GM20431 (cell line): Measurements from ENCODE around the gene ZDHHC22.
"Not testable (repeated sequence)": the region's sequence is repeated elsewhere in the genome, so short reads cannot be mapped to it uniquely, and the experiment has no call there.

Experiments used
- in situ Hi-C: fragments of 300-500 bp; cut with MseI, MboI; formaldehyde crosslinking; loops from one replicate; pipeline ENCODE4 v1.15.0; 2020; ENCODE audit warnings: low sequenced_read_pairs; ENCODE audit not compliant: unreplicated experiment

ZDHHC22 gene

DNA sequence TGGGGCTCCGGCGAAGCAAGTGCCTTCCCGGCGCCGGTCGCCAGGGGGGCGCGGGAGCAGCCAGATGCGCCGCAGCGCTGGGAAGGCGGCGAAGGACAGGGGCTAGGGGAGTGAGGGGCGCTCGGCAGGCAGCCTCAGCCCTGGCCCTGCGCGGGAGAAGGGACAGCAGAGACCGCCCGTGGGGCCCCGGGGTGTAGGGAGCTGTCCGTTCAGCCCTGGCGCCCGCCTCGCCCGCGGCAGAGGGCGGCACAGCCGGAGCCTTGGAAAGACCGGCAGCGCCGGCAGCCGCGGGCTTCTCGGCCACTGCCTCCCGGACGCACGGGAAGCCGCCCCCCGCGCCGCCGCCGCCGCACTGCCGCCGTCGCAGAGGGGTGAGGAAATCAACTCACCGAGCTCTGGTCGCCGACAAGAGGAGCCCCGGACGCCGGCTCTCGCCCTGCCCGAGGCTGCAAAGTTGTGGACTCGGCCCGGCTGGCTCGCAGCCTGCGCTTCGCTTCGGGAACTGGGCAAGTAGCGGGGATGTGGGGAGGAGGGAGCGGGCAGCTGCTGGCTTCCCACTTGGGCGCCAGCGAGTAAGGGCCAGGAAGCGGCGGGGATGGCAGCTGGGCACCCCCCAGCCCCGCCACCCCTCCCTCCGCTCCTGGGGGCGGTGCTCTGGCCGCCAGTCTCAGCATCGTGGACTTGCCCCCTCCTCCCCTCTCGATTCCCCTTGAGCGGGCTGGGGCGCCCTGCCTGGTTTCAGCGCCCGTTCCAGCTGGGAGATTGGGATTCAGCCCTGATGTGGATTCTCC, at the start of gene ZDHHC22:
ZDHHC22 (minus strand) TSS at position 578 of the 791 bp plus-strand sequence. CDS start 2,053 bp downstream, outside the sequence.
- in situ Hi-C loops = no loop called here

GRCh38 chr14:77190977-77191376, 49.4 kb upstream of the ZDHHC22 start:
- in situ Hi-C loops = no loop called here

GRCh38 chr14:77189479-77189878, 47.9 kb upstream of the ZDHHC22 start:
- in situ Hi-C loops = no loop called here

DNA sequence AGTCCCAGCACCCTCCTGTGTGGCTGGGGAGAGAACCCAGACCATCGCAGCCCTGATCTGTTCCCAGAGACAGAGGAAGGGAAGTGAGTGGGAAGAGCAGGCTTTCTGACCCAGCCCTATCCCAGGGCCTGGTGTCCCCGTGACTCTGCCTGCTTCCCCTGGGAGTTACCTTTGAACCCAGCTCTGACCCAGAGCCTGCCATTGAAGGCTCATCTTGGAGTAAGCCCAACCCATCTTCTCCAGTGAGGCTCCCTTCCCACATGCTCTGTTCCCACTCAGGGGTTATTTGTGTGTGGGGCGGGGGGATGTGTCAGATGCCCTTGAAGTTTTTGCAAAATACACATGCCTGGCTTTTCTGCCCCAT, 46.0 kb upstream of the ZDHHC22 start:
- in situ Hi-C loops = no loop called here

DNA sequence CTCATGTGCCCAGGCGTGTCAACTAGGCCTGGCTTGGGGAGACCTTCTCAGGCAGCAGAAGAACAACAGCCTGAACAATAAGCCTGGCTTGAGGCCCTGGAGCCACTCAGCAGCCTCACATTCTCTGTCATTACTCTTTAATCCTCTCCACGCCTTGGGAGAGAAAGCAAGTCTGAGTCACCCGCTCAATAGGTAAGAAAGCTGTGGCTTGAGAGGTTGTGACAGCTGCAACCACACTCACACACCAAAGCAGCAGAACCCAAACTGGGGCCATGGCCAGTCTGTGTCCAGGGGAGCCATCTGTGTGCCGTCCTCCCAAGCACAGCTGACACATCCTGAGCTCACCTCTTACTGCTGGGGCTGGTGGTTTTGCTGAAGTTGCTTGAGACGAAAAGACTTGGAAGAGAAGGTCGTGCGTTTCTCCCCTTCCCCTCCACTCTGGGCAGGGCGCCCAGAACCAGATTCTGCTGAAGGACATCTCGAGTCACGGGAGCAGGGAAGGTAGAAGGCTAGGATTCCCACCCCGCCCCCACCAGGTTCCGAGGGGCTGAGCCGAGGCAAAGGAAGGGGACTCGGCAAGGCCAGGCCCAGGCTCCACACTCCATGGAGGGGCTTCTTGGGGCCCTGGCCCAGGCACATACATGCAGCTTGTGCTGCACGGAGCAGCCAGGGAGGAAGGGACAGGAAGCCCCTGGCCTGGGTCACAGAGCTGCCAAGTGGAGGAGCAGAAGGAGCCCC, 45.5 kb upstream of the ZDHHC22 start:
- in situ Hi-C loops = no loop called here

GRCh38 chr14:77185093-77185465, 43.5 kb upstream of the ZDHHC22 start:
- in situ Hi-C loops = no loop called here

- in situ Hi-C loops = no loop called here
These were observed 43.0 kb upstream of the ZDHHC22 start for GRCh38 chr14:77184396-77185092.

GRCh38 chr14:77183896-77184295, 42.3 kb upstream of the ZDHHC22 start:
- in situ Hi-C loops = no loop called here

GRCh38 chr14:77181603-77182437, 40.2 kb upstream of the ZDHHC22 start, which contains the start of gene TMEM63C:
Gene TMEM63C (plus strand): TSS chr14:77181798. CDS start chr14:77218814, 37,016 bp downstream.
- in situ Hi-C loops = no loop called here

GRCh38 chr14:77180726-77181602, 39.4 kb upstream of the ZDHHC22 start:
- in situ Hi-C loops = no loop called here

DNA sequence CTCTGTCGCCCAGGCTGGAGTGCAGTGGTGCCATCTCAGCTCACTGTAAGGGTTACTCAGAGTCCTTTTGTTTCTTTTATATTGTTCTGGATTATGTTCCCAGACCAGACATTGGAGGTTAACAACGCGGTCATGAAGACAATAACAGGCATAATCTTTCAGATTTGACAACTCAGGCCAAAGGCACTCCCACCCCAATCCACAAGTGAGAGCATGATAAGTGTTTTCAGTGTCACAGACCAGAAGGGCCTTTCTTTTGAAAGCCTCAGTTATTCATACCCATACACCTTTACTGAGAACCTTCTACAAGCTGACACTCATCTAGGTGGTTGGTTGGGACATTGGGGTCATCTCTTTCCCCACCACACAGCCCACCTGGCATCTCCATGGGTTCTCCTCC, 37.1 kb upstream of the ZDHHC22 start:
- in situ Hi-C loops = no loop called here

DNA sequence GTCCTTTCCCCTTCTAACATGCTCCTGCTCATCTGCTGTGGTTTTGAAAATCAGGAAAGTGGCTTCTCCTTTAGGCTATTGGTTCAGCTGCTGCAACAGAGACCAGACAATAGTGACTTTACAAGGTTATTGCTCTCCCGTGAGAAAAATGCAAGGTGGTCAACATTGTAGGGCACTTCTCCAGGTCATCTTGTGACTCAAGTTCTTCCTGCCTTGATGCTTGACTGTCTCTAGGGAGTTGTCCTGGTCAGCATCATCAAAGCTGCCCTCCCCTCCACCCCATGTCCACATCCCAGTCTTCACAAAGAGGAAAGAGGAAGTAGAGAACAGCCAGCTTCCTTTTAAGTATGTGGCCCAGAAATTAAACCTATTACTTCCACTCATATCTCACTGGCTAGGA, 36.1 kb upstream of the ZDHHC22 start:
- in situ Hi-C loops = no loop called here

GRCh38 chr14:77175843-77176242, 34.3 kb upstream of the ZDHHC22 start:
- in situ Hi-C loops = no loop called here

DNA sequence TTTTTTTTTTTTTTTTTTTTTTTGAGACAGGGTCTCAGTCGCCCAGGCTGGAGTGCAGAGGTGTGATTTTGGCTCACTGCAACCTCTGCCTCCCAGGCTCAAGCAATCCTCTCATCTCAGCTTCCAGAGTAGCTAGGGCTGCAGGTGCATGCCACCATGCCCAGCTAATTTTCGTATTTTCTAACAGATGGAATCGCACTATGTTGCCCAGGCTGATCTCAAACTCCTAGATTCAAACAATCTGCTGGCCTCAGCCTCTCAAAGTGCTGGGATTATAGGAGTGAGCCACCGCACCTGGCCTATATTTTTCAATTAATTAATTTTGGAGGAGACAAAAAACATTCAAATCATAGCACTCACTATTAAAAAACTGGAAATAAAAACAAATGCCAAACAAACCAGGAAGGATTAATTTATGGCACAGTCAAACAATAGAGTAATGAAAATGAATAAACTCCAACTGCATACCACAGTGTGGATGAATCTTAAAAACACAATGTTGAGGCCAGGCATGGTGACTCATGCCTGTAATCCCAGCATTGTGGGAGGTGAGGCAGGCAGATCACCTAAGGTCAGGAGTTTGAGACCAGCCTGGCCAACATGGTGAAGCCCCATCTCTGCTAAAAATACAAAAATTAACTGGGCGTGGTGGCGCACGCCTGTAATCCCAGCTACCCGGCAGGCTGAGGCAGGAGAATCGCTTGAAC, 32.5 kb upstream of the ZDHHC22 start:
- in situ Hi-C loops = not testable (repeated sequence)

GRCh38 chr14:77172916-77173315, 31.3 kb upstream of the ZDHHC22 start:
- in situ Hi-C loops = no loop called here

DNA sequence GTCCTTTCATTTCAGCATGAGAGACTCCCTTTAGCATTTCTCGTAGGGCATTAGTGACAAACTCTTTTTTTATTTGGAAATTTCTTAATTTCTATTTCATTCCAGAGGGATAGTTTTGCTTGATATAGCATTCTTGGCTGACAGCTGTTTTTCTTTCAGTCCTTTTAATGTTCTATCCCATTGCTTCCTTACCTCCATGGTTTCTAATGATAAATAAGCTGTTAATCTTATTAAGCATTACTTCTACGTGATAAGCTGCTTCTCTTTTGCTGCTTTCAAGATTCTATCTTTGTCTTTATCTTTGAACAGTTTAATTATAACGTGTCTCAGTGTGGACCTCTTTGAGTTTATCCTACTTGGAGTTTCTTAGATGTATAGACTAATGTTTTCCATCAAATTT, 28.5 kb upstream of the ZDHHC22 start:
- in situ Hi-C loops = no loop called here

DNA sequence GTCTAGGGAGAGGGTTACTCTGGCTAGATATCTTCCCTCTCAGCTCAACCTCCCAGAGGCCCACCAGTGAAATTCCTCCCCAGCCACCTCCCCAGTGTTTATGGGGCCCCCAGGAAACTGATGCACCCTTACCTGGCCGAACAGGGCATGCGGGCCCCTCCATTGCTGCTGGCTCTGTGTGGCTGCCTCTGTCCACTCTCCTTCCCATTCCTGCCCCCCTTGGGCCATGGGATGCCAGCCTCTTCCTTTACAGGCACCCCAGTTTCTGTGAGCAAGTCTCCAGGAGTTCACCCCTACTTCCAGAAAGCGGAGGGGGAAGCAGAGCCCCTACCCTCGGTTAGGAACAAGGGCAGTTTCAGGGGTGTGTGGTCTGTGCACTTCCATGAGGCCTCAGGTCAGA, 19.4 kb upstream of the ZDHHC22 start:
- in situ Hi-C loops = no loop called here

DNA sequence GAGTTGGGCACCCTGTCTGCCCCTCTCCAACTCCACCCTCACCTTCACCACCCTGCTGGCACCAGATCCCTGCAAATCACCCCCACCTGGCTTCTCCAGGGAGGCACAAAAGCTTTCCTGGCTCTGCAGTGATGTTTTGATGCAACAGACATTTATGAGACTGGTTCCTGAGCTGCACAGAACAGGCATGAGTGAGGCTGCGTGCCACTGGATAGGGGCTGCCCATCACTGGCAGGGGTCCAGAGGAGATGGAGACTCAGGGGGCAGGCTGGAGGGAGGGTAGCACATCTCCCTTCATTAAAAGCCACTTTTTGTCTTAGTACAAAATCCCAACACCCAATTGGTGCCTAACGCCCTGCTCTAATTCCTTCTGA, 17.3 kb upstream of the ZDHHC22 start:
- in situ Hi-C loops = no loop called here
